SK-N-SH treated with all-trans-retinoic acid at 6 μM for 48 hours (cell line): ENCODE measurements around the gene PRDM5.

Experiments used
- ATAC-seq: fragments of 200-7000 bp; cut with Tn5 transposase; 3 replicates; pipeline ENCODE4 v1.9.1; 2020; ENCODE audit warnings: mild to moderate bottlenecking, moderate library complexity
- BACH2 ChIP-seq: fragments of 250-450 bp; sonication (Bioruptor Pico); IDR thresholded peaks from 2 replicates; pipeline ENCODE4 v1.9.0; 2021; ENCODE audit warnings: mild to moderate bottlenecking, borderline replicate concordance
- CREB5 ChIP-seq: fragments of 250-450 bp; sonication (Bioruptor Pico); IDR thresholded peaks from 2 replicates; pipeline ENCODE4 v1.5.1; 2020; ENCODE audit warnings: low read depth, mild to moderate bottlenecking, moderate library complexity
- CSDC2 ChIP-seq: fragments of 250-450 bp; sonication (Bioruptor Pico); IDR thresholded peaks from 2 replicates; pipeline ENCODE4 v1.5.0; 2020; ENCODE audit warnings: mild to moderate bottlenecking, moderate library complexity
- GLIS3 ChIP-seq: fragments of 250-450 bp; sonication (Bioruptor Pico); IDR thresholded peaks from 2 replicates; pipeline ENCODE4 v1.5.0; 2020; ENCODE audit warnings: mild to moderate bottlenecking, moderate library complexity
- OSR1 ChIP-seq: fragments of 250-450 bp; sonication (Bioruptor Pico); IDR thresholded peaks from 2 replicates; pipeline ENCODE4 v1.8.0; 2022; ENCODE audit warnings: moderate library complexity, mild to moderate bottlenecking, inconsistent platforms
- PATZ1 ChIP-seq: fragments of 250-450 bp; sonication (Bioruptor Pico); IDR thresholded peaks from 2 replicates; pipeline ENCODE4 v1.8.0; 2020; ENCODE audit warnings: mild to moderate bottlenecking, moderate library complexity, borderline replicate concordance
- POU6F1 ChIP-seq: fragments of 250-450 bp; sonication (Bioruptor Pico); IDR thresholded peaks from 2 replicates; pipeline ENCODE4 v1.8.0; 2021; ENCODE audit warnings: low read depth, mild to moderate bottlenecking, moderate library complexity, borderline replicate concordance
- PPARA ChIP-seq: fragments of 250-450 bp; sonication (Bioruptor Pico); IDR thresholded peaks from 2 replicates; pipeline ENCODE4 v1.5.0; 2020; ENCODE audit warnings: mild to moderate bottlenecking, borderline replicate concordance
- RARB ChIP-seq: fragments of 250-450 bp; sonication (Bioruptor Pico); IDR thresholded peaks from 2 replicates; pipeline ENCODE4 v1.8.0; 2021; ENCODE audit warnings: mild to moderate bottlenecking, moderate library complexity
- TCF4 ChIP-seq: fragments of 250-450 bp; sonication (Bioruptor Pico); IDR thresholded peaks from 2 replicates; pipeline ENCODE4 v1.8.0; 2021; ENCODE audit warnings: mild to moderate bottlenecking, moderate library complexity, borderline replicate concordance
- TOX ChIP-seq: fragments of 250-450 bp; sonication (Bioruptor Pico); IDR thresholded peaks from 2 replicates; pipeline ENCODE4 v1.8.0; 2021; ENCODE audit warnings: mild to moderate bottlenecking, moderate library complexity, borderline replicate concordance
- TSHZ2 ChIP-seq: fragments of 250-450 bp; sonication (Bioruptor Pico); IDR thresholded peaks from 2 replicates; pipeline ENCODE4 v1.5.0; 2020; ENCODE audit warnings: mild to moderate bottlenecking, moderate library complexity
- ZC3H10 ChIP-seq: fragments of 250-450 bp; sonication (Bioruptor Pico); IDR thresholded peaks from 2 replicates; pipeline ENCODE4 v1.5.1; 2021; ENCODE audit warnings: mild to moderate bottlenecking, moderate library complexity
- ZFP30 ChIP-seq: fragments of 450-650 bp; formaldehyde crosslinking; IDR thresholded peaks from 2 replicates; pipeline ENCODE4 v1.5.0; 2022; ENCODE audit warnings: mild to moderate bottlenecking, moderate library complexity
- ZNF565 ChIP-seq: fragments of 450-650 bp; formaldehyde crosslinking; conservative IDR thresholded peaks from 2 replicates; pipeline ENCODE4 v1.5.0; 2020; ENCODE audit warnings: low read depth, mild to moderate bottlenecking, moderate library complexity
- ZNF70 ChIP-seq: fragments of 450-650 bp; formaldehyde crosslinking; IDR thresholded peaks from 2 replicates; pipeline ENCODE4 v1.5.0; 2020; ENCODE audit warnings: mild to moderate bottlenecking, moderate library complexity
- ZNF8 ChIP-seq: fragments of 450-650 bp; formaldehyde crosslinking; IDR thresholded peaks from 2 replicates; pipeline ENCODE4 v1.5.0; 2020; ENCODE audit warnings: mild to moderate bottlenecking, moderate library complexity

PRDM5 gene

GRCh38 chr4:120922381-120923206, at the start of gene PRDM5:
Gene PRDM5 (minus strand): TSS chr4:120922726. CDS start chr4:120922608, 118 bp downstream.
- TF ChIP-seq ZNF8: no peak
- no peak for TF ChIP-seq GLIS3 (CRISPR knock-in tag)
- no peak for TF ChIP-seq ZNF565 (CRISPR knock-in tag)
- no peak for TF ChIP-seq CSDC2 (CRISPR knock-in tag)
- no peak for TF ChIP-seq ZC3H10 (CRISPR knock-in tag)
- TF ChIP-seq TOX (CRISPR knock-in tag): no peak
- TF ChIP-seq CREB5 (CRISPR knock-in tag): no peak
- no peak for TF ChIP-seq OSR1 (CRISPR knock-in tag)
- TF ChIP-seq TSHZ2 (CRISPR knock-in tag): no peak
- no peak for TF ChIP-seq BACH2 (CRISPR knock-in tag)
- no peak for TF ChIP-seq PPARA (CRISPR knock-in tag)
- ATAC-seq: peak; percentile 67

GRCh38 chr4:120971884-120972283, 49.4 kb upstream of the PRDM5 start:
- no peak for TF ChIP-seq POU6F1 (CRISPR knock-in tag)
- no peak for ATAC-seq

GRCh38 chr4:120965938-120966337, 43.4 kb upstream of the PRDM5 start:
- ATAC-seq: no peak
- no peak for TF ChIP-seq GLIS3 (CRISPR knock-in tag)
- TF ChIP-seq TOX (CRISPR knock-in tag): no peak
- TF ChIP-seq ZNF70: no peak
- TF ChIP-seq TCF4 (CRISPR knock-in tag): no peak
- no peak for TF ChIP-seq PATZ1 (CRISPR knock-in tag)

- ATAC-seq: no peak
- TF ChIP-seq PATZ1 (CRISPR knock-in tag) (no peak), RARB (CRISPR knock-in tag) (no peak), ZNF70 (no peak), ZFP30 (CRISPR knock-in tag) (no peak), POU6F1 (CRISPR knock-in tag) (no peak), TSHZ2 (CRISPR knock-in tag) (no peak), ZC3H10 (CRISPR knock-in tag) (no peak)
Observed at GRCh38 chr4:120964596-120964995, 42.1 kb upstream of the PRDM5 start.
